IPS-NIHi7 (cell line): Measurements from ENCODE around the gene FAAH.

Experiments used
- DNase-seq: peaks from one replicate; pipeline ENCODE4 v3.0.0; 2012; ENCODE audit warnings: mixed read lengths; ENCODE audit errors: extremely low spot score

Gene FAAH

GRCh38 chr1:46449223-46450159 lies 55.4 kb downstream of the FAAH start:
- DNase-seq: no peak

- no peak for DNase-seq
These were observed 56.0 kb downstream of the FAAH start for GRCh38 chr1:46450160-46450517.

- DNase-seq: no peak
These were observed 58.1 kb downstream of the FAAH start for GRCh38 chr1:46451948-46452930.

- DNase-seq: no peak
These were observed 58.8 kb downstream of the FAAH start for GRCh38 chr1:46452931-46453325.

GRCh38 chr1:46453449-46453848 lies 59.3 kb downstream of the FAAH start:
- no peak for DNase-seq

GRCh38 chr1:46455951-46456350 lies 61.8 kb downstream of the FAAH start:
- DNase-seq: no peak

GRCh38 chr1:46456411-46456963 lies 62.4 kb downstream of the FAAH start:
- no peak for DNase-seq

- no peak for DNase-seq
These were observed 63.1 kb downstream of the FAAH start for GRCh38 chr1:46457178-46457577.

- DNase-seq: no peak
These were observed 64.1 kb downstream of the FAAH start for GRCh38 chr1:46458190-46458589.

GRCh38 chr1:46458846-46459245 lies 64.7 kb downstream of the FAAH start:
- no peak for DNase-seq

- no peak for DNase-seq
These were observed 65.2 kb downstream of the FAAH start for GRCh38 chr1:46459315-46459714.

GRCh38 chr1:46461017-46461808 lies 67.1 kb downstream of the FAAH start:
- no peak for DNase-seq

- DNase-seq: no peak
These were observed 67.8 kb downstream of the FAAH start for GRCh38 chr1:46461809-46462448.
